HG03175 (cell line): Measurements from ENCODE around the gene GMEB2.
"Not testable (repeated sequence)": the region's sequence is repeated elsewhere in the genome, so short reads cannot be mapped to it uniquely, and the experiment has no call there.

Experiments used
- ATAC-seq: cut with Tn5 transposase; IDR thresholded peaks from one replicate; pipeline ENCODE4 v1.9.1; 2021; ENCODE audit warnings: mild to moderate bottlenecking, moderate library complexity; ENCODE audit not compliant: unreplicated experiment

Gene GMEB2

DNA sequence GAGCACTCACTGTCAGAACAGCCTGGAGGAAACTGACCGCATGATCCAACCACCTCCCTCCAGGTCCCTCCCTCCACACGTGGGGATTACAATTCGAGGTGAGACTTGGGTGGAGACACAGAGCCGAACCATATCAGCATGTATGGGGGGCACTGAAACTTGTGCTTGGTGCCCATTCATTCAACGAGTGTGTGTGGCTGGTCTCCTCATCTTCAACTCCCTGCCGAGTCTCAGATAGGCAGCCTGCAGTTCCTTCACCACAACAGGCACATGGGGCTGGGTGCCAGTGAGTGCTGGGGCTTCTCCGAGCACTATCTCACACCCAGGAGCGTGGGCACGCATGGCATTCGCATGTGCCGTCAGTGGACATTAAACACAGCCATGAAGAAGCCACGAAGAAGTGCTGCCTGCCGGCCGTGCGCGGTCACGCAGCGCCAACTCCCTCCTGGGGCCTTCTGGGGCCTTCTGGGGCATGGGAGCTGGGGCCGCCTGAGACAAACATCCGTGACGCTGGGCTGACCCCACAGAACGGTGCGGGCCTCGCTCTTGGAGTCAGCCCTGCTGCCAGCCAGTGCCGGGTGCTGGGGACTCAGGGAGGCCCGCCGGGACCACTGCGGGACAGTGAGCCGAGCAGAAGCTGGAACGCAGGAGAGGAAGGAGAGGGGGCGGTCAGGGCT lies 30.5 kb upstream of the GMEB2 start:
- ATAC-seq = peak; percentile 4

DNA sequence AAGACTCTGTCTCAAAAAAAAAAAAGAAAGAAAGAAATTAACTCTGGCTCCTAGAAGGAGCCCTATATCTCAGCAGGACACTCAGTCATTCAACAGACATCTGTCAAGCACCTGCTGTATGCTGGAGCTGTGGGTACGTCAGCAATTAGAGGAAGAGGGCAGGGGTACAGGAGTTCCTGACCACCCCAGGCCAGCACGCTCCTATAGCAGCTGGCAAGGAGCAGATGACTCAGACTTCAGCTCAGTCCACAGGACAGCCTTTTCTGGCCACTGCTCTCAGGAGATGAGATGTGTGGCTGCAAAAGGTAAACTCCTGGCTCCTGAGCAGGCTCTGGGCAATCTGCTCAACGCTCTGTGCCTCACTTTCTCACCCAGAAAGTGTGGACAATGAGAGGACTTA lies 29.6 kb upstream of the GMEB2 start:
- ATAC-seq = no peak

DNA sequence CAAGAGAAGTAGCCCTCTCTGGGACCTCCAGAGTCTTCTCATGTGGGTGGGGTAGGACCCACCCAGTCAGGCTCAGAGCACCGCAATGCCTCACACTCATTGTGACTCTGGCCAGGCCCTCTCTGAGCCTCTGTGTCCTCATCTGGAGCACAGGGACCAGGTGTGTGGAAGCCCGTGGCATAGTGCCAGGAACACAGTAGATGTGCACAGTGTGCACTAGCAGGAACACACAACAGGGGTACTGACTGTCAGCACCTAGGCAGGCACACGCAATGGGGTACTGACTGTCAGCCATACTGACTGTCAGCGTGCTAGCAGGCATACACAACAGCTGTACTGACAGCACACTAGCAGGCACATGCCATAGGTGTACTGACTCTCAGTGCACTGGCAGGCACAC lies 28.3 kb upstream of the GMEB2 start:
- ATAC-seq = no peak

DNA sequence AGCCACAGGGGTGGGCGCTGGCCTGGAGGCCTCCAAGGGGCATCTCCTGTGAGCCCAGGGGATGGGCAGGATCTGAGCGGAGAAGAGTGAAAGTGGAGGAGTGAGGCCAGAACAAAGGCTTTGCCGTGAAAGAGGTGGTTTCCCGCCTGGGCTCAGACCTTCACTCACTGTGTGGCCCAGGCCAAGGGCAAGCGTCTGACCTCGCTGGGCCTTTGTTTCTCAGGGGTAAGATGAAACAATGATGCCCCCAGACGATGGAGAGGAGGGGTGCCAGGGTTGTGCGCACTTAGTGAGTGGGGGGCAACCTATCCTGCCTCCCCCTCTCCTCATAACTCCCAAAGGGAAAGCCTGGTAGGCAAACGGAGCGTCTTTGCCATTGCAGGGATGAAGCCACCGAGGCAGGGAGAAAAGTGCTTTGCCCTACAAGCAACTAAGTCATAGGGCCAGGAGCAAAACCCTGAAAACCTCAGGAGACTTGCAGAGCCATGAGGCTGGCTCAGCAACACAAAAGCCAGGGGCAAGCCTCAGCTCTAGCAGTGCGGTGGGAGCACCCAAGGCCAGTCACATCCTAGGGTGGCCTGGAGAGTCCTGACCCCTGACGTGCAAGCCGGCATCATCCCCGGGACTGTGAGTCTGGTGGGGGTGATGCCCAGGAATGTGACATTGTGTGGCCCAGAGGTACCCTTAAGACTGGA lies 27.2 kb upstream of the GMEB2 start:
- no peak for ATAC-seq

DNA sequence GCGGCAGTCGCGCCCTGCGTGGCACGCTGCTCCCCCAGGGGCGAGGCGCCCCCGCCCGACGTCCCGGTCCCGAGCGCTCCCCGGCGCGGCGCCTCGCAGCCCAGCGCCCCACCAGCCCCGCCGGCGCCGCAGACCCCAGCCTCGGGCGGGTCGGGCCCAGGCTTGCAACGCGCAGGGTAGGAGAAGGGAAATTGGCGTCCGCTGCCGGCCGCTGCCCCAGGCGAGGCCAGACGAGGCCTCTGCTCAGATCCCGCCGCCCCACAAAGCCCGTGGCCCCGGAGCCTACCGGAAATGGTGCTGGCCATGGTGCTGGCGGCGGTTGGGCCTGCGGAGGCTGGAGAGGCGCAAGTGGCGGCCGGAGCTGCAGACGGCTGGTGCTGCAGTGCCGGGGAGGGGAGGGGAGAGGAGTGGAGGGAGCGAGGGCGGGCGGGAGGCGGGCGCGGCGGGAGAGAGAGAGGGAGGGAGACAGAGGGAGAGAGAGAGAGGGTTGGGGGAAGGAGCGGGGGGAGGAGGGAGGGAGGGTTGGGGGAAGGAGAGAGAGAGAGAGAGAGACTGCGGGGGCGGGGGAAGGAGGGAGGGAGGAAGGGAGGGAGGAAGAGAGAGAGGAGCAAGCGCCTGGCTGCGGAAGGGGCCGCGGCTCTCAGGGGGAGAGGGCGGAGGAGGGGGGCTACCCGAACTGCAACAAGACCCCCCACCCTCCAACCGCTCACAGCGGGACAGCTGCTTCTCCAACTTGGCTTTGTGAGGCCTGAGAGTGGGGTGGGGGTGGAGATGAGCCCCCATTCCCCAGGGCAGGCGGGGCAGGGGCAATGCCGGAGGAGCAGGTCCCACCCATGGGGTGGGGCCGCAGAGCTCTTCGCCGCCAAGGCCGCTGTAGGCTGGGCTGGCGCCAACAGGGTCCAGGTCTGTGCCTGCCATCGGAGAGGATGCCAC lies 26.4 kb upstream of the GMEB2 start, which contains the start of gene STMN3:
Gene STMN3 (minus strand): TSS at position 384 of the 933 bp plus-strand sequence. CDS start 79 bp downstream, at position 305.
- no peak for ATAC-seq

DNA sequence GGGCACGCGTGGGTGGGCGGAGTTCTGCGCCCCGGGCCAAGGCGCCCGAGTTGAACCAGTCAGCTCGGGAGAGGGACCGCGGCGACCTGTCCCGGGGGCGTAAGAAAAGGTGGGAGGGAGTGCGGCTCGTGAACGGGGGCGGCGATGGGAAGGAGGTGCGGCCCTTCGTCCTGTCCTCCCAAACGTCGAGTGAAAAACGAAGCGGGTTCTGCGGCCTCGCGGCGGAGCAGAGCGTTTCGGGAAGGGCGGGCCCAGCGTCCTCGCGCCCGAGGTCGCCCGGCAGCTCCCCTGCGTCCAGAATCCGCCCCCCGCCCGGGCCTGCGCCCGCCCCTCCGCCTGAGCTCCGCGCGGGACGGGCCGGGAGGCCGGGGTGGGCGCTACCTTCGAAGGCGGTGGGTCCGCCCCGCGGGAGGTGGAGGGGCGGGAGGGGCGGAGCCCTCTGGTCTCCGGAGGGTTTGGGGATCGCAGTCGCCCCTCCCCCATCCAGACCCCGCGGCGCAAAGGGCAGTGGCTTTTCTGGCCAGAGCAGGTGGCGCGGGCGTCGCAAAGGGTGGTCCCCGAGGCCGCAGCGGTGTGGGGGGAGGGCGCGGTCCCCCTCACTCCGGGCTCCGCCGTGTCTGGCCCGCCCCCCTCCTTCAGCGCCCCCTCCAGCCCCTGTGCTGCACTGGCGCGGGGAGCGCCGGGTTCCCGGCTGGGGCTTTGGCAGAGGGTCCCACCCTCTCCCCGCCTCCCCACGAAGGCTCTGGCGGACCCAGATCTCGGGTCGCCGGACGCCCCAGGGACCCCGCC lies 25.5 kb upstream of the GMEB2 start:
- ATAC-seq = no peak

DNA sequence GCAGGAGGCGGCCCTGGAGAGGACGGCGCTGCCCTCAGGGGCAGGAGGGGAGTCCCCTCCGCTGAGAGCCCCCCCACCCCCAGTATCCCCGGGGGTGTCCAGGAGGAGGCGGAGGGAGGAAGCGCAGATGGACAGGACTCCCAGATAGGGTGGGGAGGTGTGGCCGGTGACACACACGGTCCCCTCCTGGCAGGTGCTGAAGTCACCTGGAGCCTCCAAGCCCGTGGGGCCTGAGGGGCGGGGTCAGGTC lies 25.0 kb upstream of the GMEB2 start:
- ATAC-seq = no peak

DNA sequence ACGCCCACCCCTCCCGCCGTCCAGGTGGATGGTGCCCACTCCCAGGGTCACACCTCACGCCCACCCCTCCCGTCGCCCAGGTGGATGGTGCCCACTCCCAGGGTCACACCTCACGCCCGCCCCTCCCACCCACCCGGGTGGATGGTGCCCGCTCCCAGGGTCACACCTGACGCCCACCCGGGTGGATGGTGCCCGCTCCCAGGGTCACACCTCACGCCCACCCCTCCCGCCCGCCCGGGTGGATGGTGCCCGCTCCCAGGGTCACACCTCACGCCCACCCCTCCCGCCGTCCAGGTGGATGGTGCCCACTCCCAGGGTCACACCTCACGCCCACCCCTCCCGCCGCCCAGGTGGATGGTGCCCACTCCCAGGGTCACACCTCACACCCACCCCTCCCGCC lies 23.6 kb upstream of the GMEB2 start:
- not testable (repeated sequence) for ATAC-seq

DNA sequence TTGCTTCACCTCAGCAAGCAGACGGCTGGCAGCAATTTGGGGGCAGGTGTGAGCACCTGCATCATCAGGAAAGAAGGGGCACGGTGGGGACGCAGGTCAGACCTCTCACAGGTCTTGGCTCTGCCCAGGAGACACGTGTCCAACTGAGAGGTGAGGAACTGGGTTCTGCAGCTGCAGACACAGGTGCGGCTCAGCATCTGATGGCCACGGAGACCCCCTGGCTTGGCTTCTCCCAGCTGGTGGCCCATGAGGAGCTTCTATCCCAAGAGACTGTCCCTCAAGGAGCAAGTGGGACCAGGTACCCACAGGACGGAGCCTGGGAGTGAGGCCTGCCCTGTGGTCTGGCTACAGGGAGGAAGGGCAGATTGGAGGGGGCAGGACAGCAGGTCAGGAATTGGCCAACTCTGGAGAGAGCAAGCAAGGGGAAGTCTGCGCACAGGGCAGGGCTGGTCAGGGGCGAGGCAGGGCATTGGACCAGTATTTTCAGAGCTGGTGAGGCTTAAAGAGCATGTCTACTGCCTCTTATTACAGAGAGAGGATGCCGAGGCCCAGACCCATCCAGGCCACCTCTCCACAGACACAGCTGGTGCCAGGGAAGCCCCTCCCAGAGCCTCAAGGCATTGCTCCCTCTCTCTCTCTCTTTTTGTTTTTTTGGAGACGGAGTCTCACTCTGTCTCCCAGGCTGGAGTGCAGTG lies 22.1 kb upstream of the GMEB2 start:
- no peak for ATAC-seq

DNA sequence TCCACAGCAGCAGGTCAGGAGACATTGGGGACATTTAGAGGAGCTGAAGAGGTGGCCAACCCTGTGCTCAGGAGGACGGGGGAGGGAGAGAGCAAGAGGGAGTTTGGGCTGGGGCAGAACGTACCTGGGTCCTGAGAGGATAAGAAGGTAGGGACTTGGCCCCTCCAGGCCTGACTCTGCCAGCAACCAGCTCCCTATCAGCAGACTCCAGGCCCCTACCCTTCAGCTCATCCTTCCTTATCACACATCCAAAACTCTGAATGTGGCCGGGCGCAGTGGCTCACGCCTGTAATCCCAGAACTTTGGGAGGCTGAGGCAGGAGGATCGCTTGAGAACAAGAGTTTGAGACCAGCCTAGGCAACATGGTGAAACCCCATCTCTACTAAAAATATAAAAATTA lies 21.3 kb upstream of the GMEB2 start:
- ATAC-seq = no peak

DNA sequence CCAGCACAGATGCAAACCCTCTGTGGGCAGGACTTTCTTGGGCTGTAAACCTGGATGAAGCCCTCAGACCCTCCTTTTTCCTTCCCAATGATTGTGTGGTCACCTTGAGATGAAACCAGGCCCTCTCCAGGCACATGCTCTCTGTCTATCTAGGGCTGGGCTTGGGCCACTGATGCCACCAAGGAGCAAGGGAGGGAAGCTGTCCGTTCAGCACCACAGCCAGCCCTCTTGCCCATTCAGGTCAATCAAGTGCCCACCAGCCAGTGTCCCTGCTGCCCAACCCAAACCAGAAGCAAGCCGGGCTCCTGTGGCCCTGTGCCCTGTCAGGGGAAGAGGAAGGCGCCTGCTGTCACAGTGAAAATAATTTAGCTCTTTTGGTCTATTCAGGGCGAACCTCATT lies 18.3 kb upstream of the GMEB2 start:
- no peak for ATAC-seq

DNA sequence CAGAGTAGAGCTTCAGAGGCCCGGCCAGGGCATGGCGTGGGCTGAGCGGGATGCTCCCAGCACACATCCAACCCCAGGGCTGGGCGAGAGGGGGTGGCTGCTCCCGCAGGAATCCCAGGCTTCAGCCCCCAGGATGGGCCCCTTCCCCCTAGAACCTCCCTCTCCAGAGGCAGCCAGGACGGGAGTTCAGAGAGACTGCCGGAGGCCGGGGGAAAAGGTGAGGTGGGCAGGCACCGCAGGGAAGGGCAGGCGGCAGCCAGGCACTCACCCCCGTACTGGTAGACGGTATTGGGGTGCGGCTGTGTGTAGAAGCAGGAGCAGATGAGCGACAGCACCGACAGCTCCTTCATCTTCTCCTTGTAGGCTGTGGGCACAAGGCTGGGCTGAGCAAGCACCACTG lies 17.0 kb upstream of the GMEB2 start:
- ATAC-seq = no peak

DNA sequence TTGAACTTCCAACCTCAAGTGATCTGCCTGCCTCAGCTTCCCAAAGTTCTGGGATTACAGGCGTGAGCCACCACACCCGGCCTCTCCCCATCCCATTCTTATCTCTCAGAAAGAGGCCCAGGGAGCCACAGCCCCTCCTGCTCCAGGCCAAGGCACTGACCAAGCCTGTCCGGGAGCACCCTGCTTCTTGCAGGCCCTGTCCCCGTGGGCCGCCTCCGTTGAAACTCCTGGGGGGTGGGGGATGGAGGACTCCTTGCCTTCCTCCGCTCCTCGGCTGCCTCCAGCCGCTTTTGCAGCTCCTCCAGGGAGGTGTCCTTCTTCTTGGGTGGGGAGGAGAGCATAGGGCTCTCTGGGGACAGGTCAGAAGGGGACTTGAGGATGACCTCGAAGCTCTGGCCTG lies 16.6 kb upstream of the GMEB2 start:
- ATAC-seq = no peak

DNA sequence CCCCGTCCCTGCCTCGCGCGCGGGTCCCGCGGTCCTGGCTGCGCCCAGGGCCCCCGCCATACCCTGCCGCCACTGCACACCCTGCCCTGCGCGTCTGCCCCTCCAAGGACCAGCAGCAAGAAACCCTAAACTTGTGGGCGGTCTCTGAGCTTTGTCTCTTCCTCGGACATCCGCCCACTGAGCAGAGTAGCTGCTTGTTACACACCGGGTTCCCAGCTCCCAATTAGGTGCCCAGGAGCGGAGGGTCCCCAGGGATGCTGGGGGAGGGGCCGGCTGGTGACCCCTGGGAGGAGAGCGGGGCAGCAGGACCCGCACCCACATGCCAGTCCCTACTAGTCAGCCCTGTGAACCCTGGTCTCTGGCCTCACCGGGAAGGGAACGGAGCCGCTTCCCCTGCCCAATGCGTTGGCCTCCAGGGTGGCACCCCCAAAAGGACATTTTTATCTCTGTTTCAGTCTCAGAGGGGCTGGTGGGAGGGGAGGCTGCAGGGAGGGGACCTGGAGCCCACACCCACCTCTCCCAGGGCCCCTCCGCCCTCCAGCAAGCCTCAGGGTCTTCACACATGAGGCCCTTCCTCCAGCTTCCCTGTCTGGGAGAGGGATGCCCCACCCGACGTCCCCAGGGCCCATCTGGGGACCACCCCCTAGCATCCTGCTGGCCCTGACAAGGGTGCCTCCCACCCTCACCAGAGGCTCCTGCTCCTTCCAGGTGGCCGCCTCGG lies 15.8 kb upstream of the GMEB2 start:
- ATAC-seq = peak; percentile 5

DNA sequence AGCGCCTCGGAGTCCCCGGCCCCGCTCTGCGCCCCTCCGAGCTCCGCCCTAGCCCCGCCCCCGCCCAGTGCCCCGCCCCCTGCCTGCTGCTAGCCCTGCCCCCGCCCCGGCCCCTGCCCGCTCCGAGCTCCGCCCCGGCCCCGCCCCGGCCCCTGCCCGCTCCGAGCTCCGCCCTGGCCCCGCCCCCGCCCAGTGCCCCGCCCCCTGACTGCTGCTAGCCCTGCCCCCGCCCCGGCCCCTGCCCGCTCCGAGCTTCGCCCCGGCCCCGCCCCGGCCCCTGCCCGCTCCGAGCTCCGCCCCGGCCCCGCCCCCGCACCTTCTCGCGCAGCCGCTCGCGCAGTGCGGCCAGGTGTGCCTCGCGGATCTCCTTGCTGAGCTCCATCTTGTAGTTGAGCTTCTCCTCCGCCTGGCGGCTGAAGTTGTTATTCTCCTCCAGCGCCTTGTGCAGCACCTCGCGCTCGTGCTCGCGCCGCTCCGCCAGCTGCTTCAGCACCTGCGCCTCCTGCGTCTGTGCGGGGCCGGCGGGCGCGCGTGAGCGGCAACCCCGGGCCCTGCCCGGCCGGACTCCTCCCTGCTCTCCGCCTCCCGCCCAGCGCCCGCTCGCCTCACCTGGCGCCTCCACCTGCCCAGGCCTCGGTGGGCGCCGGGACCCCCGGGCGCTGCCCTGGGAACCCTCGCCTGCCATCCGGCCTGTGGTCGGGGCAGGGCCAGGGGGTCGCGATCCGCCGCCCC lies 15.1 kb upstream of the GMEB2 start:
- peak; percentile 79 for ATAC-seq

DNA sequence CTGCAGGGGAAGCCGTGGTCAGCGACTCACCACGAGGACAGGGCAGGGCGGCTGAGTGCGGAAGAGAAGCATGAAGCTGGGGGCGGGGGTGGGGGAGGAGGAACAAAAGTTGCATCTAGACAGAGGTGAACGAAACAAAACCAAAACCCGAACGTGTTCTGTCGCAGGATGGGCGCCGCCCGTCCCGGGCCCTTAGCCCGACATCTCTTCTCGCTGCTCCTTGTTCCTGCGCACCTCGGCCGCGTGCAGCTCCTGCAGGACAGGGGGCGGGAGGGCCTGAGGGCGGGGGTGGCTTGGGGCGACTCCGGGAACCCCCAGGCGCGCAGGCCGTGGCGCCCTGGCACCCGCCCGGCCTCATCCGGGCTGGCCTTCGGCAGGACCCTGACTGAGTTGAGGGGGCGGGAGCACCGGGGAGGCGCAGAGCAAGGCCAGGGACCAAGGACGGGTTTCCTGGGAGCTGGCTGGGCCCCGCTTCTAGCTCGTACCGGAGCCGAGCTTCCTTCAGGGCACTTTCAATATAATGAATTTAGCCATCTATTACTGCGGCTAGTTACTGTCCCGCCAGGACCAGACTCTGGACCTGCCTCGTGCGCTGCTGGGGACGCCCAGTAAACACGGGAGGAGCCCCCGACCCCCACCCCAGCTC lies 14.4 kb upstream of the GMEB2 start:
- no peak for ATAC-seq

DNA sequence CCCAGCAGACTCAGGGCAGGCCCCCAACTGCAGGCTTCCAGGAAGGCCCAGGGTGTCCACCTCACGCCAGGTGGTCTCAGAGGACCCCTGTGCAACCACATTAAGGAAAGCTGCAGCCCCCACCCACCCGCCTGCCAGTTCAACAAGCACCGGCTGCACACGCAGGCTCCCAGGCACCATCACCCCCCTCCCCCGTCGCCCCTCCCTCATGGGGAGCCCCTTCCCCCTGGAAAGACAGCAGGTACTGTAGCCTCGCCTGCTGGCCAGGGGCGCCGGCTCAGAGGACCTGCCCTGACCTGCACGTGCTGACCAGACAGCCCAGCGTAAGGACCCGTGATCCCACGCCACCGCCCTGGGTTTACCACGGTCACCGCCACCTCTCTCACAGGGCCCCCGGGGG lies 13.8 kb upstream of the GMEB2 start:
- ATAC-seq = not testable (repeated sequence)

DNA sequence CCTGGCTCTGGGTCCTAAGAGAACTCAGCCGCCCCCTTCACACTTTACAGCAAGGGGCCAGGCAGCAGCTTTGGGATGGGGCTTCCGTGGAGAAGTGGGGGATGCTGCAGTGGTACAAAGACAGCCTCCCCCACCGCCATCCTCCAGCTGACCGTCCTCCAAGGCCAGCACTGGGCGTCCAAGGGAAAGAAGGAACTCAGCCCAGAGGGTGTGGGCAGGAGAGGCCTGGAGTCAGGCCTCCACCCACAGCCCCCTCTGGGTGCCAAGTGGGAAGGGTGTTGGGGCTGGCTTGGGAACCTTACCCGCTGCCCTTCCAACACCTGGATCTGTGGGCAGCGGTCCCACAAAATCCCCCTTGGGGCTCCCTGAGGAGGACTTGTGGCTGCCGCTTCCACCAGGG lies 13.2 kb upstream of the GMEB2 start:
- ATAC-seq = no peak
